Middle frontal gyrus (tissue), 1 donor: ENCODE results near the gene ATP6V0D1.

Experiments
- DNase-seq: peaks from one replicate; pipeline ENCODE4 v3.0.0-alpha.2; 2015; ENCODE audit warnings: low spot score; ENCODE audit errors: extremely low spot score

The ATP6V0D1 gene

DNA sequence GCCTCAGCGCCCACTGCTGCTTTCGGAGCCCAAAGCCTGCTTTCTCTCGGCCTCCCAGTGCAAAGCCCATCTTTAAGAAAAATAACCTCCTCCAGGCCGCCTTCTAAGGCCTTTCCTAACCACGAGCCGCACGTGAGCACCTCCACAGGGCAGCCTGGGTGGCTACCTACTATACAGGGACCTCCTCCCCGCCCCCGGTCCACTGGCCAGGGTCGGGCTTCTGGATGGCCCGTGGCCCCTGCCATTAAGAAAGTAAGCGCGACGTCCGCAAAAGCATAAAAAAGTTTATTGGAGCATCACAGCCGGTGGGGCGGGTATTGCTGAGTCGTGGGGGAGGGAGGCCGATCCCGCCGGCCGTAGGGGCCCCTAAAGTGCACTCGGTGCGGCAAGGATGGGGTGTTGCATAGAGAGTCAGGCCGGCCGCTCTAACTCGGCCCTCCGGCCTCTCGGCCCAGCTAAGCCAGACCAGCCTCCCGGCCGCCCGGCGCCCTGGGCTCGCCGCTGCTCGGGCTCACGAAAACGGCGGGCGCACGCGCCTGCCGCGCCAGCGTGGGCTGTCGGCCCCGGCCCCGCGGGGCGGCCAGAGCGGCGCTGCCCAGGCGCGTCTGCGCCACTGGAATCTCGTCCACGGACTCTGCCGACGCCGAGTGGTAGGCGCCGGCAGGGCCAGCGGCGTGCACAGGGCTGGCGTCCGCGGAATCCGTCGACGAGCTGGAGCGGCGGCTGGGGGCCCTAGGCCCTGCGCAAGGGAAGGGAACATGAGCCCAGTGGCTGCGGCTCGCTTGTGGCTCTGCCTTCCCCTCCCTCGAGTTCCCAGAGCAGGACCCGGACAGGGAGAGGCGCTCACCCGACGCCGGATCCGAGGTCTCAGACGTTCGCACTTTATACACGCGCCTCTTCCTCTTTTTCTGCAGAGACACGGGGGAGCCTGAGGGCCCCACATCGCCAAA lies 86.5 kb downstream of the ATP6V0D1 start:
- no peak for DNase-seq

DNA sequence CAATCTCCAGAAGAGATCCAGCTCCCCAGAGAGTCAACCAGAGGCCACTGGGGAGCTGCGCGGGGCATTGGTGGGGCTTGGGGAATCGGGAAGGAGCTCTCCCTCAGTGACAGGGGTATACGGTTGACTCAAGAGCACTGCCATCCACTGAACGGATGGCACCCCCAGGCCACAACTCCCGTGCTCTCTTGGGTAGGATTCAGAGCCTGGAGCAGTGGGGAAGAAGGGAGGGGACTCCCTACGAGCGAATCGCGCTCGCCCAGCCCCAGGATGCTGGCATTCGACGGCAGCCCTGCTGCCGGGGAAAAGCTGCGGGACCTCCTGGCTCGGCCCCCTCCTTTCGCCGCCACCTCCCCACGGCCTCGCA lies 87.2 kb downstream of the ATP6V0D1 start:
- no peak for DNase-seq

DNA sequence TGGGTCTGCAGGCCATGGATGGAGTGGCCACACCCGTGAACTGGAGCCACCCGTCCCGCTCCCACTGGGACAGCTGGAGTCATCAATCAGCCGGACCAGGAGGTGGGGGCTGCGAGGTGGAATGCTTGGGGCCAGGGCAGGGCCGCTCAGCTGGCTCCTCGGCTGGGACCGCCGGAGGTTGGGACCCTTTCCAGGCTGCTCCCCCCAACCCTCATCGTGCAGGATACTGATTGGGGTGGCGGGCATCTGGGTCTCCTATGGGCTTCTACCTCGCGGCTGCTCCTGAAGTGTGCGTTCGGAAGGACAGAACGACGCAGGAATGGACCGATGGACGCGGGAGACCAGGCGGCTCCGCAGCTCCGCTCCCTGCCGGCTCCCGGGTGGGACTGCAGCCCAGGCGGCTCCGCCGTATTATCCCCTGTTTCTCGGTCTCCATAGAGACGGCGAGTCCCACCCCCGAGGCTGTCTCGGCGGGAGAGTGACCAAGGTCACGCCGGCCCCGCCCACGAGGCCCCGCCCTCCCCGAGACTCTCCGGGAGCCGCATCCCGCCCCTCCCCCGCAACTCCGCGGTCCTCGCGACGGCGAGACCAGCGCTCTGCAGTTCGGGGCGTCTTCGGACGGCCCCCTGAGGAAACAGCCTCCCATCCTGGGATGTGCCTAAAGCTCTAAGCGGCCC lies 87.7 kb downstream of the ATP6V0D1 start, which contains the start of gene TPPP3:
TPPP3 (minus strand) TSS at position 388 of the 677 bp plus-strand sequence. CDS start 2,387 bp downstream, outside the sequence.
- DNase-seq = peak; percentile 63

DNA sequence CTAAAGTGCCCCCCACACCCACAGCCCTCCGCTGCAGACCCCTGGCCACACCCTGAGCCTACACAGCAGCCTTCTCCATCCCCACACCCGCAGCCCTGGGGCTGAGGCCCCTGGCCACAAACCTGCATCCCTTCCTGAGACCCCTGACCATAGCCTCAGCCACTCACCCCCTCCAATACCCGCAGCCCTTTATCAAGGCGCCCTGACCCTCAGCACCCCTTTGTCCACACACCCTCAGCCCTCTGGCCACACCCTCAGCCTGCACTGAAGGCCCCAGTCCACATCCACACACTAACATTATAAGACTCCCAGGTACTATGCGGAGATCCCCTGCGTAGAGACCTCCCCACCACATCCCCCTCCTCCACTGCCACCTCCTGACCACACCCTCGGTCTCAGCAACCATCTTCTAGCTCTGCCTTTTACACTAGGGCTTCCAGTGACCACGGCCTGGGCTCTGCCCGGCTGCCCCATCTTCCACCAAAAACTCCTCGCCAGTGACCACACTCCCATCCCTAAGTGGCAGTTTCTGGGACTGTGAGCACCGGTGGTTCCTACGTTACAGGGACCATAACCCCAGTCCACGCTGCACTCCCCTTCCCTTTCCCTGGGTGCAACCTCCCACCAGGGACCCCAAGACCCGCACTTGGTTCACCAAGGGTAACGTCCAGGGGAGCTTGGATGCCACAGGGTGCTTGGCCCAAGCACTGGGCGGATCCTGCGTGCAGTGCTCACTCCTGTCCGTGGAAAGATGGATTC lies 88.5 kb downstream of the ATP6V0D1 start:
- no peak for DNase-seq

DNA sequence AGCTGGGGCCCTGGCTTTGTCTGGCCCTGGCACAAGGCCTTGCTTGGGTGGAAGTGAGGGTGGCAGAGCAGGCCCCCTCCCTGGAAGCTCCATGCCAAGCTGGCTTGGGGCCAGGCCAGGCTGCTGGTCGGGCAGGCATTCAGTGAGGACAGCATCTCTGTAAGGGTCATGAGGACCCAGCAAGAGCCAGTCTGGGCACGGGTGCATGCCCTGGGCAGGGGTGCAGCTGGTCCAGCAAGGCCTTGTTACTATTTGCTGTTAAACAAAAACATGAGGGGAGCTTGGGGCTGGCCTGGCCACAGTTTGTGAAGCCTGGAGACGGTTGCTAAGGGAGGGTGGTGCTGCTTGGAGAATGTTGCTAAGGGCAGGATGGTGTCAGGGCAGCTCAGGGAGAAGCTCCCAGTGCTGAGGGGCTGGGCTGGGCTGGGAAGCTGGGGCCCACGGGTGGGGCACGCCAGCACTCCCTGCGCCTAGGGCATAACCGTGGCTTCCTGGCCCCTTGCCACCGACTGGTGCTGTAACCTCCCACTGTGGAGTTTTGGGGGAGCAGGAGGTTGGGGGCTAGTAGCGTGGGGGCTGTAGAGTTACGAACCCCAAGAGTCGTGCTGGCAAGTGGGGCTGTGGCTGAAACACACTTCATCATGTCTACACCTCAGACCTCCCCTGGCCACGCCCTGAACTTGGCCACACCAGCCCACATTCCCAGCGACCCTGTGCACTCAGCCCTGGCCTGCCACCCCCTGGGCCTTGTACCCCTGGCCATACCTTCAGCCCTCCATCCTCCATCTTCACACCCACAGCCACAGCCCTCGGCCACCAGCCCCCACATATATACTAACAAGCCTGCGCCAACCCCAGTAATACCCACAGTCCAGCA lies 89.3 kb downstream of the ATP6V0D1 start:
- DNase-seq = peak; percentile 89

DNA sequence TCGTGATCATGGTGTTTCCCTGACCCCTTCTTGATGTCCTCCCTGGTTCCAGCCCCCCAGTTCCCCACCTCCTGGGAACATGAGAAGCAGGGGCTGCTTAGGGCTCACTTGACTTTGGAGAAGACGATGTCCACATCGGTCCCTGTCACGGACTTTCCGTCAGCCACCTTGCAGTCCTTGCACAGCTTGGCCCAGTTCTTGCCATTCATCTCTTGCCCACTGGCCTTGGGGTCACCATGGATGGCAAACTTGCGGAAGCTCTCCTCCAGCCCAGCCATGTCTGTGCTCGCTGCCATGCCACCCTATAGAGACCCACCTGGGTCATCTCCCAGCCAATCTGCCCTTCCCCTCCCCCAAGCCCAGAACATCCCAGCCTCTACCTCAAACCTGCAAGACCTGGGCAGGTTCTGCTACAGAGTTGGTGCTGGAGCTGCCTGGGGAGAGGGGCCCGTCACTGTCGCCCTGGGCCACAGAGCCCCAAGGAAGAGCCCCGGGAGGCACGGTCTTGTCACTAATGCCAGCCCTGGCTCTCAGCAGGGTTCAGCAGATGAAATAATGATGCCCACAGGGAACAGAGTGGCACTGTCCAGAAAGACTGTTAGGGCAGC lies 90.0 kb downstream of the ATP6V0D1 start:
- no peak for DNase-seq

DNA sequence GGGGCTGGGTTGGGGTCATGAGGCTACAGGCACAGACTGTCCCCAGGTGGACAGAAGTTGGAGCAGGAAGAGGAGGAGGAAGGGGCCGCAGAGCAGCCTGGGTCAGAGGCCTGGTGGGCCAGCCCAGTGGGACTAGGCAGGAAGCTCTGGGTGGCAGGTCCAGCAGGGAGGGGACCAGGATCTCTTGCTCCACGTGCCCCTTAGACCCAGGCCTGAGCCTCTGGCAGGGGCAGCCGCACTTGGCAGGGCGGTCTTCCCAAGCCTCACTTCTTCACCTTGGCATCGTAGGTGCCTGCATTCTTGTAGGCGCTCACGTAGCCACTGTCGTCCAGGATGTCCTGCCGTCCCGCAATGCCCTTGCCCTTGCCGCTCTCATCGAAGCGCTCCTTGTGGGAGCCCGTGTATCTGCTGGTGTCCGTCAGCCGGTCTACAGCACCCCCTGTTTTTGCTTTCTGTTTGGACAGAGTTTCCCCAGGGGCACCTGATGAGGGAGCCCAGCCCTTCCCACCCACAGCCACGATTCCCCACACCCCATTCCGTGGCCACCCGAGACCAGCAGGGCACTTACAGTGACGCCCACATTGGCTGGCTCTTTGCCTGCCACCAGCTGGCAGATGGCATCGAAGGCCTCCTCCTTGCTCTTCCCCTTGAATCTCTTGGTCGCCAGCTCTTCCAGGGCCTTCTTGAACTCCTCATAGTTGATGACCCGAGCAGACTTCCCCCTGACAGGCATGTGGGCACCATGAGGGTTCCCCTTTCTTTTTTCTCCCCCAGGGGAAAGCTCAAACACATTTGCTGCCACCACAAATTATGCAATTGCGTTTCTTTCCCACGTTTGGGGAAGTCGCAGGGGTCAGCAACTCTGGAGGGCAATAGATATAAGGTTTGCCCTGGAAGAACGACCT lies 90.8 kb downstream of the ATP6V0D1 start:
- no peak for DNase-seq

DNA sequence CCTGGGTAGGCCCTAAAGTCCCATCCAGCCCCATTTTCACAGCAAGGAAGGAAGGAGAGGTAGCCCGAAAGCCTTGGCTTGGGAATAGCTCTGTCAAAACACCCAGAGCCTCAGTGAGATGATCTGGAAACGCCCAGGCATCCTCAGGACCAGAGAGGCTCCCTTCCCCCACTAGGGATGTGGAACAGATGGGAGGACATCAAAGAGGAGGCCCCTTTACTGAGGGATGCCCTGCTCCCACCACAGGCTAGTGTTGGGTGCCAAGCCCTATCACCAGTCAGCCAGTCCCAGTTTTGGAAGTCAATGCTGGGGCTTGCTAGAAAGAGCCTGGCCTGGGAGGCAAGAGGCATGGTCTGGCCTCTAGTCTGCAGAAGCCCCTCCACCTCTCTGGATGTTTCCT lies 92.4 kb downstream of the ATP6V0D1 start:
- no peak for DNase-seq

DNA sequence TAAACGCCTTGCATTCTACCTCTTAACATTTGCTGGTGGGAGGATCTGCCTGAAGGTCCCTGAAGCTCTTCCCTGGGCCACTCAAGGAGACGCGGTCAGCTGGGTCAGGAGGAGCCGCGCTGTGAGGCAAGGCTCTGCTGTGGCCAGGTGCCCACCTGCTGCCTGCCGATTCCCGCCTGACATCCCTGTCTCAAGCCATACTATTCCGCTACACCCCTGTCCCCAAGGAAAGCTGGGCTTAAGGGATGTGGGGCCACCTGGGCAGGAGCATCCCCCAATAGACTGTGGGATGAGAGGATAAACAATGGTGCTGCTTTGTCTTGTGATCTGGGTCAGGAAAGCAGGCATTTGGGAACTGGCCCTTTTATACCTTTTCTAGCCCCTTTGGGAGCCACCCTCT lies 92.8 kb downstream of the ATP6V0D1 start:
- no peak for DNase-seq
